H1 (cell line): ENCODE results near the gene CACNA2D3.

ENCODE experiments used
- POLR2A ChIP-seq, 2 experiments: IDR thresholded peaks; 1 replicate in 1 of 2; 2 replicates in 1 of 2; pipeline ENCODE4 v1.6.1; 2011; ENCODE audit warnings: low read depth in 2 of 2, low read length in 2 of 2, mild to moderate bottlenecking in 2 of 2; ENCODE audit errors: control extremely low read depth in 1 of 2
- TF ChIP-seq, protein P1 (sequence below): IDR thresholded peaks from 2 replicates; pipeline ENCODE4 v1.6.1; 2012; ENCODE audit warnings: inconsistent platforms

DNA sequence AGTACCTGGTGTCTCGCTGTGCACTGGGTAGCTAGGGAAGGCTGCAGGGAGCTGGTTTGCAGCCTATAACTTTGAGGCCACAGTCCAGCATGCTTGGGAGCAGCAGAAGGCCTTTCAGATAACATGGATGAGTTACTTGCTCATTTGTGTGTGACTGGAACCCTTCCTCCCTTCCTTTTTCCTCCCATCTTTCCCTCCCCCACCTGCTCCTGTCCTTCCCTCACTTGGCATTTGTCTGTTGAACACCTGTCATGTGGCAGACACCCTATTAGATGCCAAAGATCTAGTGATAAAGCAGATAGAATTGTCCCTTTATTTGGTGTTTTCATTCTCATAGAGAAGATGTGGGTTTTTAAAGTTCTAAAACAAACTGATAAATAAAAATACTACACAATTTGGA, 733.9 kb downstream of the CACNA2D3 start:
- TF ChIP-seq, protein P1, sequence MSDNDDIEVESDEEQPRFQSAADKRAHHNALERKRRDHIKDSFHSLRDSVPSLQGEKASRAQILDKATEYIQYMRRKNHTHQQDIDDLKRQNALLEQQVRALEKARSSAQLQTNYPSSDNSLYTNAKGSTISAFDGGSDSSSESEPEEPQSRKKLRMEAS, result no peak
- TF ChIP-seq POLR2A (IDR thresholded peaks at IDR 0.05; ENCODE audit: control extremely low read depth in 1 of 2, low read depth in 2 of 2, low read length in 2 of 2), result no peak
